DOHH2 (cell line): Measurements from ENCODE around the gene SNX1.

ENCODE experiments used
- H3F3A ChIP-seq: fragments of 200-600 bp; sonication (generic), shearing (Covaris generic); 2 replicates; pipeline ENCODE4 v1.6.0; 2016; ENCODE audit warnings: antibody characterized with exemption, mild to moderate bottlenecking; ENCODE audit not compliant: control insufficient read depth, insufficient read depth
- H3K27ac ChIP-seq: fragments of 200-600 bp; sonication (generic); 2 replicates; pipeline ENCODE4 v1.5.1; 2014; ENCODE audit warnings: low read depth, mild to moderate bottlenecking, low read length, moderate library complexity
- H3K27me3 ChIP-seq: fragments of 200-600 bp; sonication (generic); 2 replicates; pipeline ENCODE4 v1.6.1; 2014; ENCODE audit warnings: mild to moderate bottlenecking, low read length, mixed read lengths; ENCODE audit not compliant: control insufficient read depth
- H3K36me3 ChIP-seq: fragments of 200-600 bp; sonication (generic); 2 replicates; pipeline ENCODE4 v1.6.1; 2014; ENCODE audit warnings: mild to moderate bottlenecking, low read length, moderate library complexity, mixed read lengths; ENCODE audit not compliant: control insufficient read depth
- H3K4me1 ChIP-seq: fragments of 200-600 bp; sonication (generic); 2 replicates; pipeline ENCODE4 v1.6.1; 2014; ENCODE audit warnings: mild to moderate bottlenecking, low read length, mixed read lengths; ENCODE audit not compliant: control insufficient read depth
- H3K4me2 ChIP-seq: fragments of 200-600 bp; sonication (generic); 2 replicates; pipeline ENCODE4 v1.6.0; 2014; ENCODE audit warnings: mild to moderate bottlenecking, low read length, moderate library complexity
- H3K4me3 ChIP-seq: fragments of 200-600 bp; sonication (generic); 2 replicates; pipeline ENCODE4 v1.5.1; 2014; ENCODE audit warnings: mild to moderate bottlenecking, low read length, mixed read lengths
- H3K79me2 ChIP-seq: fragments of 200-600 bp; sonication (generic); 2 replicates; pipeline ENCODE4 v1.6.1; 2014; ENCODE audit warnings: mild to moderate bottlenecking, low read length, mixed read lengths; ENCODE audit not compliant: control insufficient read depth
- H3K9me2 ChIP-seq: fragments of 200-600 bp; sonication (generic); replicated peaks from 2 replicates; pipeline ENCODE4 v1.6.1; 2014; ENCODE audit warnings: mild to moderate bottlenecking, low read length, mixed read lengths; ENCODE audit not compliant: control insufficient read depth
- H3K9me3 ChIP-seq: fragments of 200-600 bp; sonication (generic); 2 replicates; pipeline ENCODE4 v1.6.1; 2014; ENCODE audit warnings: antibody characterized with exemption, low read length, mixed read lengths; ENCODE audit not compliant: control insufficient read depth, insufficient read depth
- H4K20me1 ChIP-seq: fragments of 200-600 bp; sonication (generic); 2 replicates; pipeline ENCODE4 v1.6.0; 2014; ENCODE audit warnings: low read depth, mild to moderate bottlenecking, antibody characterized with exemption, low read length, moderate library complexity; ENCODE audit not compliant: control insufficient read depth, insufficient read depth
- EZH2phosphoT487 ChIP-seq: fragments of 200-600 bp; sonication (generic); IDR thresholded peaks from 2 replicates; pipeline ENCODE4 v1.6.1; 2017; ENCODE audit warnings: borderline replicate concordance, mild to moderate bottlenecking, antibody characterized with exemption, low read length, moderate library complexity, mixed read lengths
- TF ChIP-seq, protein P1 (sequence below): fragments of 200-600 bp; sonication (generic); IDR thresholded peaks from one replicate; pipeline ENCODE4 v1.5.1; 2014; ENCODE audit warnings: antibody characterized with exemption, mild to moderate bottlenecking, low read depth, low read length; ENCODE audit not compliant: poor library complexity, severe bottlenecking

SNX1 gene

GRCh38 chr15:64185146-64185911 is 89.5 kb downstream of the SNX1 start:
- no peak overlapping the region for H3K4me3 ChIP-seq
- H3F3A ChIP-seq, result no peaks in the 10 kb centered on the region
- TF ChIP-seq, protein P1, sequence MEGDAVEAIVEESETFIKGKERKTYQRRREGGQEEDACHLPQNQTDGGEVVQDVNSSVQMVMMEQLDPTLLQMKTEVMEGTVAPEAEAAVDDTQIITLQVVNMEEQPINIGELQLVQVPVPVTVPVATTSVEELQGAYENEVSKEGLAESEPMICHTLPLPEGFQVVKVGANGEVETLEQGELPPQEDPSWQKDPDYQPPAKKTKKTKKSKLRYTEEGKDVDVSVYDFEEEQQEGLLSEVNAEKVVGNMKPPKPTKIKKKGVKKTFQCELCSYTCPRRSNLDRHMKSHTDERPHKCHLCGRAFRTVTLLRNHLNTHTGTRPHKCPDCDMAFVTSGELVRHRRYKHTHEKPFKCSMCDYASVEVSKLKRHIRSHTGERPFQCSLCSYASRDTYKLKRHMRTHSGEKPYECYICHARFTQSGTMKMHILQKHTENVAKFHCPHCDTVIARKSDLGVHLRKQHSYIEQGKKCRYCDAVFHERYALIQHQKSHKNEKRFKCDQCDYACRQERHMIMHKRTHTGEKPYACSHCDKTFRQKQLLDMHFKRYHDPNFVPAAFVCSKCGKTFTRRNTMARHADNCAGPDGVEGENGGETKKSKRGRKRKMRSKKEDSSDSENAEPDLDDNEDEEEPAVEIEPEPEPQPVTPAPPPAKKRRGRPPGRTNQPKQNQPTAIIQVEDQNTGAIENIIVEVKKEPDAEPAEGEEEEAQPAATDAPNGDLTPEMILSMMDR, result no peak
- TF ChIP-seq EZH2phosphoT487, result no peak
- no peaks in the 10 kb centered on the region for H3K79me2 ChIP-seq
- no peaks in the 10 kb centered on the region for H3K36me3 ChIP-seq
- H3K9me3 ChIP-seq, result no peaks in the 10 kb centered on the region
- H3K4me2 ChIP-seq, result no peak overlapping the region
- H3K27me3 ChIP-seq, result no peaks in the 10 kb centered on the region
- H3K9me2 ChIP-seq, result no peaks in the 10 kb centered on the region
- H3K4me1 ChIP-seq, result no peaks in the 10 kb centered on the region
- no peaks in the 10 kb centered on the region for H4K20me1 ChIP-seq
- H3K27ac ChIP-seq, result no peak overlapping the region

DNA sequence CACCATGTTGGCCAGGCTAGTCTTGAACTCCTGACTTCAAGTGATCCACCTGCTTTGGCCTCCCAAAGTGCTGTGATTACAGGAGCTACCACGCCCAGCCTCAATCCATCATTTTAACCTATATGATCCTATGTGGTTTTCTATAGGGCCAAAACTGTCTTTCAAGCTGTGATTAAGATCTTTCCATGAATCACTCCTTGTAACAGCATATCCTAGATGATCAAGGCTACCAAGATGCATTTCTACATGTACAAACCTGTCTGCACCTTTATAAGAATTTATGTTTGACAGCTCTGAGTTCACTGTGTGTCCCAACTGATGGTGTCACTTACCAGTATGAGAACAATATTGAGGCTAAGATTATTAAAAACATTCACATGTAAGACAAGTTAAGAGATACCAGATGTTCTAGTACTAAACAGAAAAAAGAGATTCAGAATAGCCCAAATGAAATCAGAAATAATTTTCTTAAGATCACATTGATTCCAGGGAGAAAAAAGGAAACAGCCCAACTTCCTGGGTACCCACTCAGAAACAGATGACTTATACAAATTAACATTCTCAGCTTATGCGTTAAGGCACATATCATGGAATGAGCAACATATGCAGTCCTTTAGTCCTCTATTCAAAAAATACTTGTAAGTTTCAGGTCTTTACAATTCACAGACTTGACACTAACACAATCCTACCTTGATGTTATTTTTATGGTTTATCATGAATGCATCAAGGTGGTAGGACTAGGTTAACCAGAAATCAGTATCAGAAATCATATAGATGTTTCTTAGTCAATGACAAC is 91.8 kb downstream of the SNX1 start:
- Histone ChIP-seq H3K36me3 (no peaks in the 10 kb centered on the region), H3K4me2 (no peak overlapping the region), H3K4me3 (no peak overlapping the region), H3K79me2 (no peaks in the 10 kb centered on the region), H3K9me2 (no peaks in the 10 kb centered on the region), H3K27me3 (no peaks in the 10 kb centered on the region), H3K4me1 (no peaks in the 10 kb centered on the region), H3K9me3 (no peaks in the 10 kb centered on the region), H3K27ac (no peak overlapping the region), H3F3A (no peaks in the 10 kb centered on the region), H4K20me1 (no peaks in the 10 kb centered on the region)
- no peak for TF ChIP-seq EZH2phosphoT487
- TF ChIP-seq, protein P1, result no peak
